Gastrocnemius medialis (tissue), 4 donors: ENCODE results near the gene CLDN6.

ENCODE experiments used
- POLR2A ChIP-seq, 2 donors: fragments of 450-650 bp; IDR thresholded peaks; one replicate each; pipeline ENCODE4 v1.6.1; 2017; ENCODE audit warnings: antibody characterized with exemption in 2 of 2, mild to moderate bottlenecking in 2 of 2, moderate library complexity in 2 of 2
- TF ChIP-seq, protein P1 (sequence below), 5 experiments: fragments of 450-650 bp in 3 of 5; fragments of 200-600 bp in 2 of 5; sonication (generic) in 2 of 5; IDR thresholded peaks in 4 of 5; conservative IDR thresholded peaks in 1 of 5; 1 replicate in 4 of 5; 2 replicates in 1 of 5; pipeline ENCODE4 v1.5.1; 2016 to 2019; ENCODE audit warnings: antibody characterized with exemption in 5 of 5, mild to moderate bottlenecking in 3 of 5, moderate library complexity in 3 of 5

GRCh38 chr16:2974319-2975056, 43.5 kb downstream of the CLDN6 start:
- TF ChIP-seq, protein P1, sequence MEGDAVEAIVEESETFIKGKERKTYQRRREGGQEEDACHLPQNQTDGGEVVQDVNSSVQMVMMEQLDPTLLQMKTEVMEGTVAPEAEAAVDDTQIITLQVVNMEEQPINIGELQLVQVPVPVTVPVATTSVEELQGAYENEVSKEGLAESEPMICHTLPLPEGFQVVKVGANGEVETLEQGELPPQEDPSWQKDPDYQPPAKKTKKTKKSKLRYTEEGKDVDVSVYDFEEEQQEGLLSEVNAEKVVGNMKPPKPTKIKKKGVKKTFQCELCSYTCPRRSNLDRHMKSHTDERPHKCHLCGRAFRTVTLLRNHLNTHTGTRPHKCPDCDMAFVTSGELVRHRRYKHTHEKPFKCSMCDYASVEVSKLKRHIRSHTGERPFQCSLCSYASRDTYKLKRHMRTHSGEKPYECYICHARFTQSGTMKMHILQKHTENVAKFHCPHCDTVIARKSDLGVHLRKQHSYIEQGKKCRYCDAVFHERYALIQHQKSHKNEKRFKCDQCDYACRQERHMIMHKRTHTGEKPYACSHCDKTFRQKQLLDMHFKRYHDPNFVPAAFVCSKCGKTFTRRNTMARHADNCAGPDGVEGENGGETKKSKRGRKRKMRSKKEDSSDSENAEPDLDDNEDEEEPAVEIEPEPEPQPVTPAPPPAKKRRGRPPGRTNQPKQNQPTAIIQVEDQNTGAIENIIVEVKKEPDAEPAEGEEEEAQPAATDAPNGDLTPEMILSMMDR (IDR thresholded peaks at IDR 0.05 in 4 of 5, conservative IDR thresholded peaks at IDR 0.05 in 1 of 5), result no peak
- no peak for TF ChIP-seq POLR2A (IDR thresholded peaks at IDR 0.05)
